B cell (primary cell): ENCODE data around the gene RPL36. TPM values are rescaled to one million over a fixed set of nuclear protein-coding genes. Genes with fewer than 3 reads are reported as not detected.

Experiments
- ATAC-seq: fragments of 200-7000 bp; cut with Tn5 transposase; one replicate; pipeline ENCODE4 v1.10.0; 2021; ENCODE audit warnings: low read depth, mild to moderate bottlenecking, moderate number of reproducible peaks, moderate library complexity
- CTCF ChIA-PET: fragments of 350-600 bp; sonication (Branson Sonifier 250); formaldehyde crosslinking; loops from one replicate; lab custom pipeline; 2021; ENCODE audit warnings: antibody characterized with exemption, inconsistent platforms; lab: Charles Lee
- POLR2A ChIA-PET: fragments of 350-600 bp; sonication (Branson Sonifier 250); formaldehyde crosslinking; loops from one replicate; lab custom pipeline; 2021; ENCODE audit warnings: antibody characterized with exemption; lab: Charles Lee
- DNase-seq: peaks from one replicate; pipeline ENCODE4 v3.0.0; 2013
- H2AFZ ChIP-seq: 2 replicates; pipeline ENCODE4 v1.6.1; 2012; ENCODE audit warnings: mild to moderate bottlenecking, low read depth, low read length; ENCODE audit not compliant: insufficient read depth, poor library complexity, severe bottlenecking
- H3K27ac ChIP-seq, 2 donors: 1 replicate in 1 of 2; 2 replicates in 1 of 2; pipeline ENCODE4 v1.5.1; 2012 to 2013; ENCODE audit warnings: low read length in 2 of 2, mild to moderate bottlenecking in 2 of 2, moderate library complexity in 1 of 2
- H3K27me3 ChIP-seq, 4 experiments: fragments of 200-600 bp in 1 of 4; sonication (generic) in 1 of 4; replicated peaks in 1 of 4; 1 replicate in 2 of 4; 2 replicates in 2 of 4; pipeline versions ENCODE4 v1.6.1 to v1.7.0; 2013 to 2016; ENCODE audit warnings: low read length in 3 of 4, mild to moderate bottlenecking in 2 of 4, mixed read lengths in 1 of 4, moderate library complexity in 1 of 4; ENCODE audit not compliant: insufficient read depth in 4 of 4, control insufficient read depth in 3 of 4; ENCODE audit errors: control extremely low read depth in 1 of 4
- H3K36me3 ChIP-seq, 2 experiments: replicated peaks in 1 of 2; 1 replicate in 1 of 2; 2 replicates in 1 of 2; pipeline versions ENCODE4 v1.6.1 to v1.7.1; 2013; ENCODE audit warnings: low read length in 1 of 2; ENCODE audit not compliant: insufficient read depth in 2 of 2, control insufficient read depth in 1 of 2; ENCODE audit errors: control extremely low read depth in 1 of 2, extremely low read depth in 1 of 2
- H3K4me1 ChIP-seq, 2 donors: fragments of 200-600 bp in 1 of 2; sonication (generic) in 1 of 2; 1 replicate in 1 of 2; 2 replicates in 1 of 2; pipeline versions ENCODE4 v1.5.1 to v1.6.1; 2013 to 2017; ENCODE audit warnings: low read length in 2 of 2; ENCODE audit not compliant: control insufficient read depth in 2 of 2, insufficient read depth in 2 of 2
- H3K4me2 ChIP-seq: replicated peaks from 2 replicates; pipeline ENCODE3; 2012; ENCODE audit warnings: mild to moderate bottlenecking, low read depth, low read length; ENCODE audit not compliant: poor library complexity, severe bottlenecking
- H3K4me3 ChIP-seq, 5 experiments: fragments of 200-600 bp in 1 of 5; sonication (generic) in 1 of 5; 1 replicate in 3 of 5; 2 replicates in 2 of 5; pipeline versions ENCODE4 v1.5.1 to v1.7.0; 2011 to 2016; ENCODE audit warnings: low read length in 4 of 5, mild to moderate bottlenecking in 4 of 5, low read depth in 2 of 5, control low read depth in 1 of 5, moderate library complexity in 1 of 5; ENCODE audit not compliant: insufficient read depth in 1 of 5; ENCODE audit errors: control extremely low read depth in 1 of 5, extremely low read depth in 1 of 5
- H3K79me2 ChIP-seq: fragments of 200-600 bp; sonication (generic); one replicate; pipeline ENCODE4 v1.6.0; 2016; ENCODE audit warnings: low read length; ENCODE audit not compliant: control insufficient read depth, insufficient read depth
- H3K9ac ChIP-seq: fragments of 200-600 bp; sonication (generic); 2 replicates; pipeline ENCODE4 v1.6.1; 2017; ENCODE audit warnings: mild to moderate bottlenecking, low read length, moderate library complexity
- H3K9me3 ChIP-seq, 3 donors: one replicate each; pipeline versions ENCODE4 v1.6.1 to v1.7.1; 2013; ENCODE audit warnings: low read length in 2 of 3; ENCODE audit not compliant: control insufficient read depth in 2 of 3, insufficient read depth in 1 of 3; ENCODE audit errors: control extremely low read depth in 1 of 3
- H4K20me1 ChIP-seq: 2 replicates; pipeline ENCODE4 v1.6.0; 2012; ENCODE audit warnings: mild to moderate bottlenecking, low read length; ENCODE audit not compliant: insufficient read depth, control insufficient read depth, poor library complexity, severe bottlenecking
- H3K27ac Mint-ChIP-seq: one replicate; pipeline ENCODE4 v1.8.0; 2021; ENCODE audit warnings: mixed read lengths
- H3K27me3 Mint-ChIP-seq: one replicate; pipeline ENCODE4 v1.8.0; 2021; ENCODE audit warnings: mixed read lengths
- H3K4me1 Mint-ChIP-seq: one replicate; pipeline ENCODE4 v1.8.0; 2021; ENCODE audit warnings: mixed read lengths
- H3K4me3 Mint-ChIP-seq: one replicate; pipeline ENCODE4 v1.8.0; 2021; ENCODE audit warnings: mixed read lengths
- H3K9me3 Mint-ChIP-seq: one replicate; pipeline ENCODE4 v1.8.0; 2022; ENCODE audit warnings: mixed read lengths; ENCODE audit not compliant: insufficient read depth
- WGBS: methylation state at CpG from one replicate; pipeline ENCODE4 v1.1.5; 2013; ENCODE audit warnings: missing lambda C conversion rate; ENCODE audit not compliant: insufficient coverage; 5-methylcytosine and 5-hydroxymethylcytosine counted together
- intact Hi-C: fragments of 100-400 bp; cut with micrococcal nuclease; formaldehyde crosslinking; loops from one replicate; pipeline ENCODE4 v1.10.0; 2022
- polyA plus RNA-seq: library from polyadenylated mRNA; depleted of rRNA; stranded (reverse); fragments of >200 nt; gene quantifications from 2 replicates; pipeline ENCODE4 v1.2.3, GENCODE V29; 2012
- total RNA-seq, 2 donors: library from RNA; stranded (reverse); fragments of 120-200 nt in 1 of 2; gene quantifications; 1 replicate in 1 of 2; 2 replicates in 1 of 2; pipeline versions ENCODE4 v1.2.3 to v1.2.4, GENCODE V29; 2013 to 2022
- TF ChIP-seq, protein P1 (sequence below): fragments of 200-600 bp; IDR thresholded peaks from one replicate; pipeline ENCODE4 v1.8.0; 2022; ENCODE audit warnings: antibody characterized with exemption, mild to moderate bottlenecking

RPL36 gene
- total and polyA plus RNA-seq, 2 donors (not counting 1 experiment from before 2014, with no cell fraction given), result 899 to 983 TPM

- no peak overlapping the region for H3K4me2 ChIP-seq
- ChIA-PET CTCF (interaction anchor here (0.6 kb wide), 1 partner anchor 1312 kb away, joined by 3 read pairs; no protein-coding TSS in a partner anchor), POLR2A (no interaction called here)
- intact Hi-C loops, result no loop called here
- no peak overlapping the region for H3K9ac ChIP-seq
- no peaks in the 10 kb centered on the region for H3K9me3 Mint-ChIP-seq
- TF ChIP-seq, protein P1, sequence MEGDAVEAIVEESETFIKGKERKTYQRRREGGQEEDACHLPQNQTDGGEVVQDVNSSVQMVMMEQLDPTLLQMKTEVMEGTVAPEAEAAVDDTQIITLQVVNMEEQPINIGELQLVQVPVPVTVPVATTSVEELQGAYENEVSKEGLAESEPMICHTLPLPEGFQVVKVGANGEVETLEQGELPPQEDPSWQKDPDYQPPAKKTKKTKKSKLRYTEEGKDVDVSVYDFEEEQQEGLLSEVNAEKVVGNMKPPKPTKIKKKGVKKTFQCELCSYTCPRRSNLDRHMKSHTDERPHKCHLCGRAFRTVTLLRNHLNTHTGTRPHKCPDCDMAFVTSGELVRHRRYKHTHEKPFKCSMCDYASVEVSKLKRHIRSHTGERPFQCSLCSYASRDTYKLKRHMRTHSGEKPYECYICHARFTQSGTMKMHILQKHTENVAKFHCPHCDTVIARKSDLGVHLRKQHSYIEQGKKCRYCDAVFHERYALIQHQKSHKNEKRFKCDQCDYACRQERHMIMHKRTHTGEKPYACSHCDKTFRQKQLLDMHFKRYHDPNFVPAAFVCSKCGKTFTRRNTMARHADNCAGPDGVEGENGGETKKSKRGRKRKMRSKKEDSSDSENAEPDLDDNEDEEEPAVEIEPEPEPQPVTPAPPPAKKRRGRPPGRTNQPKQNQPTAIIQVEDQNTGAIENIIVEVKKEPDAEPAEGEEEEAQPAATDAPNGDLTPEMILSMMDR, result no peak
- peaks cover 97% of the 10 kb centered on the region for H4K20me1 ChIP-seq
- 91% methylated on average over 3 of the region's 4 CpGs for WGBS
- H3K4me1 Mint-ChIP-seq, result peaks cover 13% of the 10 kb centered on the region
- no peak overlapping the region for H3K27ac ChIP-seq
- ATAC-seq, result no peak
- H3K27ac Mint-ChIP-seq, result no peak overlapping the region
- peaks cover 0 to 66% of the 10 kb centered on the region in 2 experiments for H3K36me3 ChIP-seq
- no peak overlapping the region for H3K4me3 Mint-ChIP-seq
- peaks cover 98% of the 10 kb centered on the region for H3K79me2 ChIP-seq
- no peak for DNase-seq
- no peak overlapping the region for H2AFZ ChIP-seq
- no peaks in the 10 kb centered on the region for H3K27me3 ChIP-seq
- H3K4me1 ChIP-seq, result no peaks in the 10 kb centered on the region
- H3K9me3 ChIP-seq, result no peaks in the 10 kb centered on the region
- no peaks in the 10 kb centered on the region for H3K27me3 Mint-ChIP-seq
- H3K4me3 ChIP-seq, result no peak overlapping the region
These were observed 47.0 kb upstream of the RPL36 start for GRCh38 chr19:5643060-5643459.

- Histone ChIP-seq H3K27ac (no peak overlapping the region), H3K4me2 (no peak overlapping the region), H3K36me3 (peaks cover 0 to 71% of the 10 kb centered on the region in 2 experiments), H3K4me1 (no peaks in the 10 kb centered on the region), H3K9ac (no peak overlapping the region), H3K4me3 (no peak overlapping the region), H3K27me3 (no peaks in the 10 kb centered on the region), H3K9me3 (no peaks in the 10 kb centered on the region), H2AFZ (no peak overlapping the region), H3K79me2 (peaks cover 89% of the 10 kb centered on the region), H4K20me1 (peaks cover 91% of the 10 kb centered on the region)
- H3K27ac Mint-ChIP-seq, result no peak overlapping the region
- intact Hi-C loops, result no loop called here
- peaks cover 11% of the 10 kb centered on the region for H3K4me1 Mint-ChIP-seq
- DNase-seq (no peak), ATAC-seq (no peak)
- H3K4me3 Mint-ChIP-seq, result no peak overlapping the region
- no peaks in the 10 kb centered on the region for H3K27me3 Mint-ChIP-seq
- POLR2A ChIA-PET, result no interaction called here
- TF ChIP-seq, protein P1, result no peak
- WGBS, result no CpG with 5 or more reads among the region's 2 CpGs
- no peaks in the 10 kb centered on the region for H3K9me3 Mint-ChIP-seq
- CTCF ChIA-PET, result no interaction called here
These were observed 46.1 kb upstream of the RPL36 start for GRCh38 chr19:5644037-5644436.
